ENCODE results near the gene CLDN8.

The CLDN8 gene

DNA sequence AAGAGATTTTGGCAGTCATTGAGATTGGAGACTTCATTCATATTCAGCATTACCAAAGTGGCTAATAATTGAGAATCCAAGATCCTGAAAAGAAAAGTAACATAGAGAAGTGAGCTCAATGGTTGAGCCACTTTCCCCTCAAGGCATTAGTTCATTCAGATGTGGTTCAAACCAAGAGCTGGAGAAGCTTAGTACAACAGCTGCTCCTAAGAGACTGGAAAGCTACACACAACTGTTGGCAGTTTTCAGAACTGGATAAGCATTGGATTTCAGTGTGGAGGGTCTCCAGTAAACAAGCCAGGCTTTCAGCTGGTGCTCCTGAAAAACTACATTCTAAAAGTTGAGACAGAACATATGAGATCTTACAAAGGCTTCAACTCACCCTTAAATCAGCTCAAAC is 29.2 kb upstream of the CLDN8 start:
- TF ChIP-seq, protein P1, sequence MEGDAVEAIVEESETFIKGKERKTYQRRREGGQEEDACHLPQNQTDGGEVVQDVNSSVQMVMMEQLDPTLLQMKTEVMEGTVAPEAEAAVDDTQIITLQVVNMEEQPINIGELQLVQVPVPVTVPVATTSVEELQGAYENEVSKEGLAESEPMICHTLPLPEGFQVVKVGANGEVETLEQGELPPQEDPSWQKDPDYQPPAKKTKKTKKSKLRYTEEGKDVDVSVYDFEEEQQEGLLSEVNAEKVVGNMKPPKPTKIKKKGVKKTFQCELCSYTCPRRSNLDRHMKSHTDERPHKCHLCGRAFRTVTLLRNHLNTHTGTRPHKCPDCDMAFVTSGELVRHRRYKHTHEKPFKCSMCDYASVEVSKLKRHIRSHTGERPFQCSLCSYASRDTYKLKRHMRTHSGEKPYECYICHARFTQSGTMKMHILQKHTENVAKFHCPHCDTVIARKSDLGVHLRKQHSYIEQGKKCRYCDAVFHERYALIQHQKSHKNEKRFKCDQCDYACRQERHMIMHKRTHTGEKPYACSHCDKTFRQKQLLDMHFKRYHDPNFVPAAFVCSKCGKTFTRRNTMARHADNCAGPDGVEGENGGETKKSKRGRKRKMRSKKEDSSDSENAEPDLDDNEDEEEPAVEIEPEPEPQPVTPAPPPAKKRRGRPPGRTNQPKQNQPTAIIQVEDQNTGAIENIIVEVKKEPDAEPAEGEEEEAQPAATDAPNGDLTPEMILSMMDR (IDR thresholded peaks at IDR 0.05; ENCODE audit: low read depth, low read length, missing control alignments), result no peak
- no peak for DNase-seq (ENCODE audit: low read depth)
- H3K4me3 ChIP-seq (ENCODE audit: low read depth, low read length), result no peak overlapping the region

DNA sequence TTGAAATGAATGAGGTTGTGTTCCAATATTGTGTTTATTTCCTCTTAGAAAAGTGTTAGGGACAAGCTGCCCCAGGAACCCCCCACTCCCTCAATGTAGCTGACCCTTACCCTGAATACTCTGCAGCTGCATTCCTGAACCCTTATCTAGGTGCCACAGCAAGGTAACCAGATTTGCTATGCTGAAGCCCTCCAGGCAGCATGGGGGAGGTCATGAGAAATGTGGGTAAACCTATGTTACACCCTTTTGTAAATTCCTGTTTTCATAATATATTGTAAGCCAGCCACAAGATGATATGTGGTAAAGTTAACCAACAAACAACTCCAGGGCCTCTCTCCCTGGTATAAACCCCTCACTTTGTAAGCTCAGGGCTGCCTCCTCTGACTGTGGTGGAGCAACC is 27.8 kb upstream of the CLDN8 start:
- DNase-seq (ENCODE audit: low read depth), result no peak
- H3K4me3 ChIP-seq (ENCODE audit: low read depth, low read length), result no peak overlapping the region
- TF ChIP-seq, protein P1 (IDR thresholded peaks at IDR 0.05; ENCODE audit: low read depth, low read length, missing control alignments), result no peak

DNA sequence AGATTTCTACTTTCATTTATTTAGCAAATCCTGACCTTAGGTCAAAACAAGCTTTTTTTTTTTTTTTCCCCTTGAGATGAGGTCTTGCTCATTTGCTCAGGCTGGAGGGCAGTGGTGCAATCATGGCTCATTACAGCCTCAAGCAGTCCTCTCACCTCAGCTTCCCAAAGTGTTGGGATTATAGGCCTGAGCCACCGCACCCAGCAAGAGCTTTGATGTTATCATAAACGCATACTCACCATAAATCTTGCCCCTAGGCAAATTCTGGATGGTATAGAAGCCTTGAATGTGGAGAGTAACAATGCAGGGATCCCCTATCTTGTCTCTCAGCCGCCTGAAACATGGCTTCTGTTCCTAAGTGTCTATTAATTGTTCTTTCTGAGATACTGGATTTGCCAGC is 24.8 kb upstream of the CLDN8 start:
- TF ChIP-seq, protein P1 (IDR thresholded peaks at IDR 0.05; ENCODE audit: low read depth, low read length, missing control alignments), result no peak
- H3K4me3 ChIP-seq (ENCODE audit: low read depth, low read length), result no peak overlapping the region
- DNase-seq (ENCODE audit: low read depth), result no peak

DNA sequence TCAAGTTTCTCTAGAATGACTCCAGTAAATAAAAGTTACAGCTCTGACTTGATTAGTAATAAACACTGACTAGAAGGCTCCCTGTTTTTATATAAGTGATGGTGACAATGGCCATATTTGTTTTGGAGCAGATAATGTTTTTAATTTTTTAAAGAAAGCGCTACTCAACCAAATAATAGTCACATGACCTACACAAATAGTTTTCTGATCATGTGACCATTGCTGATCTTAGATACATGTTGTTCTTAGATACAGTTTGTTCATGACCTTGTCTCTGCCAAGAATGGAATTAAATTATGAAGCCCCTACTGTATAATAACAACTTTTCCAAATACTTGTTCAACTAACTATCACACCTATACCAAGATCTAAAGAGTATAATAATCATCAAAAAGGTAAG is 22.3 kb upstream of the CLDN8 start:
- H3K4me3 ChIP-seq (ENCODE audit: low read depth, low read length), result no peak overlapping the region
- TF ChIP-seq, protein P1 (IDR thresholded peaks at IDR 0.05; ENCODE audit: low read depth, low read length, missing control alignments), result no peak
- no peak for DNase-seq (ENCODE audit: low read depth)

DNA sequence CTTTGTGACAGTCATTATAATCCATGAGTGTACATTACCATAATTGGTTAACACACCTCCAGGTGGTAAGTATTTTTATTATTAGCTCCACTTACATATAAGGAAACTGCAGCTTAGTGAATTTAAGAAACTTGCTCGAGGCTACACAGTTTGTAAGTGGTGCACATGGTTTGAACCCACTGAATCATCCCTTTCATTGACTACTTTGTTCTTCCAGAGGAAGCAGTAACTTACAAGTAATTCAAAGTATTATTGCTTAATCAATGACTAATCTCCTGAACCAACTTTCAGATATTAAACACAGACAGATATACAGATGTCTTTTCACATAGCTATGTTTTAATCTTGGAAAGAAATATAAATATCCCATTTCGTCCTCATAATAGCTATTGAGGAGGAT is 18.7 kb upstream of the CLDN8 start:
- DNase-seq (ENCODE audit: low read depth), result no peak
- TF ChIP-seq, protein P1 (IDR thresholded peaks at IDR 0.05; ENCODE audit: low read depth, low read length, missing control alignments), result no peak
- no peak overlapping the region for H3K4me3 ChIP-seq (ENCODE audit: low read depth, low read length)

DNA sequence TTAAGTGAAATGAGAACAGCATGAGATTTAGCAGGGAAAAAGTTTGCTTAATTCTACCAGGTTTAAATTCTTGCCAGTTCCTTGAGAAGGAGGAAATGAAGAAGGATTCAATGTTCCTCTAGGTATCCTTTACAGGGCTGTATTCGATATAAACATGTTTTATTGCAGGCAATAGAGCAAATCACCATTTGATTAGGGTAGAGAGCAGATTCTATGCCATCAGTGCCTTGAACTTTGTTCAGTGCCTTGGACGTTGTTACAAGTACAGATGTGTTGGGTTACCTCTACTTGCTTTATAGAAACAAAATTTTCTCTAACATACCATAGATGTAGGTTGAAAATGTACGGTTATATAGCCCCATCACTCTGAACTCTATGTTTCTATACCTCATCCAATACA is 18.2 kb upstream of the CLDN8 start:
- TF ChIP-seq, protein P1 (IDR thresholded peaks at IDR 0.05; ENCODE audit: low read depth, low read length, missing control alignments), result no peak
- DNase-seq (ENCODE audit: low read depth), result no peak
- H3K4me3 ChIP-seq (ENCODE audit: low read depth, low read length), result no peak overlapping the region

DNA sequence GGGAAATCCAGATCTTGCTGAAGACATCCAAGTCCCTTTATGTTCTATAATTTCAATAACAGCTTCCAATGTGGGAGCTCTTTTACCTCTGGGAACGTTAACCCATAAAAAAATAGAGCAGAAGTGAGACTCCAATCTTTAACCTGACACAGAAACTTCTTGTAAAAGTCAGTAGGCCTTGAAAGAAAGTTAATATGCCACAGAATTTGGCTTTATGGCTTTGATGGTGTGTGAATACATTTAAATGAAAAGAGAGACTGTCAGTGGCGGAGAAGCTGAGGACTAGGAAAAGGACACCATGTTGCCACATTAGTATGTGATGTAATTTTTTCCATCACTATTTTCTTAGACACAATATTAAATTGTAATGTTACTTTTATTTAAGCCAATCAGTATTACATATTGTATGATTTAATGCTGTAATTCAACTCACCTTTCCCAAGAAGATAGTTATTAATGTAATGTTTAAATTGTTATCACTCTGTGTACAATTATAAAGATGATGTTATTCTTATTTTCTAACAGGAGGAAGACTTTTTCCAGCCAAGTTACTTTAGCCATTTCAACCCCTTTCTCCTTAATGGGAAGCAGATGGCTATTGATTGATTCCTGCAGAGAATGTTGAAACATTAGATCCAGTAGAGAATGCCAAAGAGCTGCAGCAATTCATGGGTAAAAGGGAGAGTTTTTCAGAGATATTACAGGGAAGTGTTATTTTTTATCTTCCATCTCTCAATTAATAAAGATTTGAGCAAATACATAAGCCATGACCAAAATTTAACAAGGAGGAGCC is 17.5 kb upstream of the CLDN8 start:
- DNase-seq (ENCODE audit: low read depth), result no peak
- TF ChIP-seq, protein P1 (IDR thresholded peaks at IDR 0.05; ENCODE audit: low read depth, low read length, missing control alignments), result no peak
- no peak overlapping the region for H3K4me3 ChIP-seq (ENCODE audit: low read depth, low read length)

Data from GM12864 (cell line).